ENCODE results near the gene DPP9. TPM values are rescaled to one million over a fixed set of nuclear protein-coding genes. Genes with fewer than 3 reads are reported as not detected.
"Not testable (repeated sequence)": the region's sequence is repeated elsewhere in the genome, so short reads cannot be mapped to it uniquely, and the experiment has no call there.

The DPP9 gene
- polyA plus RNA-seq, 2 of the 4 experiments (the other 2 are of a cell fraction) = 10.1 to 53.5 TPM

DNA sequence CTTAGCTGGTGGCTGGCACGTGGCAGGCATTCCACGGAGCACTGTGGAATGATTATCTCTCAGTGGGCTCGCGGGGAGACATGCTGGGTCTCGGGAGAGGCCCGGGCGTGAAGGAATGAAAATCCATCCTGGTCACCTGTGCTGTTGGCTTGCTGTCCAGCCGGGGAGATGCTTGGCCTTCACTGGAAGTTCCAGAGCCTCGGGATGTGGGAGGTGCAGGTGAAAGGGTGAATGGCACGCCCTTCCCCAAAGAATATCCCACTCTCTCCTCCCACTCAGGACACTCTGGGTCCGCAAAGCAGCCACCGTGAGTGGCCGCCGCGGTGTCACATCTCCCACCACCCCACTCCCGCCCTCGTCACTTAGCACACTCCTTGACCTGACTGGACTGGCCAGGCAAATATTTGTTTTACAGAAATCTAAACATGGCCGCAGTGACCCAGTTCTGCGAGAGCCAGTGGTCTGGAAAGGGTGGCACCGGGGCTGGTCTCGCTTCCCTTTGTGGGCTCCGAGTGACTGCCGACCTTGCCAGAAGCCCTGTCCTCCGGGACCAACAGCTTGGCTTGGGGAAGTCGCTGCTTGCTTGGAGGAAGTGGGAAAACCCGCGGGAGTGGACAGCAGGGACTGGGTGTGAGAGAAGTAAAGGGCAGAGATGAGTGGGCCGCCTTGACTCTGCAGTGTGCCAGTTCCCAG is 8.0 kb downstream of the DPP9 start (continued):
- TF ChIP-seq ELK1 (IDR thresholded peaks at IDR 0.05; ENCODE audit: low read depth, low read length) (no peak), CEBPB (IDR thresholded peaks at IDR 0.05) (no peak), ZFP36 (IDR thresholded peaks at IDR 0.05; ENCODE audit: borderline replicate concordance, partially characterized antibody) (no peak), HDAC2 (IDR thresholded peaks at IDR 0.05) (no peak), KDM5A (IDR thresholded peaks at IDR 0.05) (no peak), CTCF (IDR thresholded peaks at IDR 0.05) (no peak), RNF2 (IDR thresholded peaks at IDR 0.05; ENCODE audit: borderline replicate concordance, low read depth) (no peak), JUNB (IDR thresholded peaks at IDR 0.05) (no peak), MAZ (IDR thresholded peaks at IDR 0.05; ENCODE audit: borderline replicate concordance, low read depth, low read length) (no peak)
- TF ChIP-seq, protein P1, sequence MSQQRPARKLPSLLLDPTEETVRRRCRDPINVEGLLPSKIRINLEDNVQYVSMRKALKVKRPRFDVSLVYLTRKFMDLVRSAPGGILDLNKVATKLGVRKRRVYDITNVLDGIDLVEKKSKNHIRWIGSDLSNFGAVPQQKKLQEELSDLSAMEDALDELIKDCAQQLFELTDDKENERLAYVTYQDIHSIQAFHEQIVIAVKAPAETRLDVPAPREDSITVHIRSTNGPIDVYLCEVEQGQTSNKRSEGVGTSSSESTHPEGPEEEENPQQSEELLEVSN (IDR thresholded peaks at IDR 0.05; ENCODE audit: borderline replicate concordance, low read depth) = no peak

DNA sequence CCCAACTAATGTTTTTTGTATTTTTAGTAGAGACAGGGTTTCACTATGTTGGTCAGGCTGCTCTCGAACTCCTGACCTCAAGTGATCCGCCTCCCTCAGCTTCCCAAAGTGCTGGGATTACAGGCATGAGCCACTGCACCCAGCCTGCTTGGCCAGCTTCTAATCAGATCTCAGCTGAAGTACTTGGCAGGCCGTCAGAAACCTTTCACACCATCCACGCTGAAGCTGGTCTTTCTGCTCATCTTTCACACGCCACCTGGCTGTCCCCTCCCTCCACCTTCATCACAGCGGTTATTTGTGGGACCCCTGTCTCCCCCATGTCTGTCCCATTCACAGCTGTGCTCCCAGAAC is 8.5 kb downstream of the DPP9 start:
- not testable (repeated sequence) for H3K9me3 ChIP-seq

GRCh38 chr19:4714016-4714415 is 9.6 kb downstream of the DPP9 start:
- POLR2A ChIA-PET = interaction anchor here (0.6 to 1.2 kb wide), 4 partner anchors 10 to 41 kb away, joined by 3 to 7 read pairs (median 4); partner anchors contain the start of gene DPP9
- Histone ChIP-seq H3K4me3 (no peak overlapping the region), H3K9me3 (no peaks in the 10 kb centered on the region), H3K4me1 (peaks cover 61% of the 10 kb centered on the region), H3K27ac (peak overlapping the region; percentile 86 to 92), H3K4me2 (peak overlapping the region; percentile 76)
- WGBS (ENCODE audit: missing lambda C conversion rate) = 93% methylated on average over 21 of the region's 27 CpGs
- ATAC-seq = no peak
- no peak for DNase-seq (ENCODE audit: low read depth in 1 of 2, low spot score in 1 of 2)
- CTCF ChIA-PET = interaction anchor here (1.3 to 1.6 kb wide), 4 partner anchors 8 to 122 kb away, joined by 3 to 6 read pairs (median 3); partner anchors contain the start of gene FEM1A
- no peak for TF ChIP-seq MAFK (IDR thresholded peaks at IDR 0.05; ENCODE audit: partially characterized antibody)
- TF ChIP-seq JUN (IDR thresholded peaks at IDR 0.05) = 0 out of 5 replicates have a peak, but pooled peaks of 1 of the 2 experiments have one; percentile 9
- FAIRE-seq = no peak

More for the DNA sequence above, 8.5 kb downstream of the DPP9 start:
- FAIRE-seq; DNase-seq (ENCODE audit: low read depth in 1 of 2, low spot score in 1 of 2); POLR2A ChIA-PET; H3K4me3 ChIP-seq; ATAC-seq: not testable (repeated sequence)
- 91% methylated on average over 6 of the region's 6 CpGs for WGBS (ENCODE audit: missing lambda C conversion rate)
- CTCF ChIA-PET = interaction anchor here (1.0 to 1.3 kb wide), 2 partner anchors 26 to 82 kb away, joined by 3 read pairs; no protein-coding TSS in a partner anchor
- Histone ChIP-seq H3K4me2 (peak overlapping the region; percentile 73; the same call in 2 of the 3 replicates), H3K27ac (peak overlapping the region; percentile 68 to 94; a peak in 4 of 6 replicates), H3K4me1 (peaks cover 67% of the 10 kb centered on the region)

DNA sequence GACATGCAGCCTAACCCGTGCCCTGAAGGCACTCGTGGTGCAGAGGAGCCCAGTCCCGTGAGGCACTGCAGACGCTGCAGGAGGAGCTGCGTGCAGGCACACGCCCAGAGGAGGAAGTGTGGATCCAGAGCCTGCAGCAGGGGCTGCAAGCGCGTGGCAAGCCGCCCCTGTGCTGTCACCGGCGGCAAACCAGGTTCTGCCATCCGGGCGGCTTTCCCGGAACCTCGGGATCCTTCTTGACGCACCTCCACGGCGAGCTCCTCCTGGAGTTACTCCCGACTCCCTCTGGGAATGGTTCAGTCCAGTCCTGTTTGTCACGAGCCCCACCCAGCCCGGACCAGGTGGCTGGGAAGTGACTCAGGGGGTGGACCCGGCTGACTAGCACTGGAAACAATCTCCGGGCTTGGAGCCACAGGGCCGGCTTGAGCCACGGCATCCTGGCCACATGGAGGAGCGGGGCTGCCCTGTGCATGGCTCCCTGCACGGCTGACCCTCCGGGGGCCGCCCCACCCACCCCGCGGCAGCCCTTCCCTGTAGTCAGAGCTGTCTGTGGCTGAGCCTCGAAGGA is 10.2 kb downstream of the DPP9 start:
- ATAC-seq = peak; percentile 82 to 89
- no peak for TF ChIP-seq NPAS2 (CRISPR knock-in tag; IDR thresholded peaks at IDR 0.05; ENCODE audit: borderline replicate concordance)
- TF ChIP-seq HDAC2 (IDR thresholded peaks at IDR 0.05) = no peak
- TF ChIP-seq HOXA7 (CRISPR knock-in tag; IDR thresholded peaks at IDR 0.05) = no peak
- no peak for TF ChIP-seq CHD2 (IDR thresholded peaks at IDR 0.05; ENCODE audit: low read length, partially characterized antibody)
- TF ChIP-seq PHF8 (IDR thresholded peaks at IDR 0.05; ENCODE audit: borderline replicate concordance, low read depth) = no peak
- TF ChIP-seq, protein P2, sequence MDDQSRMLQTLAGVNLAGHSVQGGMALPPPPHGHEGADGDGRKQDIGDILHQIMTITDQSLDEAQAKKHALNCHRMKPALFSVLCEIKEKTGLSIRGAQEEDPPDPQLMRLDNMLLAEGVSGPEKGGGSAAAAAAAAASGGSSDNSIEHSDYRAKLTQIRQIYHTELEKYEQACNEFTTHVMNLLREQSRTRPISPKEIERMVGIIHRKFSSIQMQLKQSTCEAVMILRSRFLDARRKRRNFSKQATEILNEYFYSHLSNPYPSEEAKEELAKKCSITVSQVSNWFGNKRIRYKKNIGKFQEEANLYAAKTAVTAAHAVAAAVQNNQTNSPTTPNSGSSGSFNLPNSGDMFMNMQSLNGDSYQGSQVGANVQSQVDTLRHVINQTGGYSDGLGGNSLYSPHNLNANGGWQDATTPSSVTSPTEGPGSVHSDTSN (IDR thresholded peaks at IDR 0.05) = no peak
- TF ChIP-seq, protein P3, sequence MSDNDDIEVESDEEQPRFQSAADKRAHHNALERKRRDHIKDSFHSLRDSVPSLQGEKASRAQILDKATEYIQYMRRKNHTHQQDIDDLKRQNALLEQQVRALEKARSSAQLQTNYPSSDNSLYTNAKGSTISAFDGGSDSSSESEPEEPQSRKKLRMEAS (IDR thresholded peaks at IDR 0.05) = peak; percentile 89
- TF ChIP-seq BHLHE40 (IDR thresholded peaks at IDR 0.05; ENCODE audit: low read depth, low read length) = 0 out of 2 replicates have a peak, but pooled peaks have one; percentile 0
- no peak for TF ChIP-seq SREBF2 (IDR thresholded peaks at IDR 0.05)
- TF ChIP-seq GATA3 (IDR thresholded peaks at IDR 0.05; ENCODE audit: borderline replicate concordance) = peak; percentile 58; the same call in 1 of the 2 replicates
- TF ChIP-seq CEBPB (IDR thresholded peaks at IDR 0.05) = no peak
- TF ChIP-seq JUNB (IDR thresholded peaks at IDR 0.05) = 0 out of 2 replicates have a peak, but pooled peaks have one; percentile 29
- no peak for TF ChIP-seq HOXB13 (CRISPR knock-in tag; IDR thresholded peaks at IDR 0.05; ENCODE audit: low read depth)
- no peak for TF ChIP-seq CBX8 (IDR thresholded peaks at IDR 0.05)
- TF ChIP-seq FOXS1 (CRISPR knock-in tag; IDR thresholded peaks at IDR 0.05) = no peak

More for the DNA sequence above, 10.2 kb downstream of the DPP9 start:
- 6% methylated on average over 14 of the region's 32 CpGs for WGBS (ENCODE audit: missing lambda C conversion rate)
- Histone ChIP-seq H3K4me1 (peaks cover 55% of the 10 kb centered on the region), H3K4me3 (peak overlapping the region; percentile 18; the same call in 1 of the 3 replicates), H3K9me3 (no peaks in the 10 kb centered on the region), H3K4me2 (peak overlapping the region; percentile 76), H3K27ac (peak overlapping the region; percentile 86 to 92)
- no peak for FAIRE-seq
- DNase-seq (ENCODE audit: low read depth in 1 of 2, low spot score in 1 of 2) = peak; percentile 92 to 94
- POLR2A ChIA-PET = interaction anchor here (0.6 to 1.2 kb wide), 5 partner anchors 10 to 46 kb away, joined by 3 to 7 read pairs (median 4); partner anchors contain the start of gene DPP9
- CTCF ChIA-PET = interaction anchor here (0.8 to 1.6 kb wide), 5 partner anchors 8 to 121 kb away, joined by 3 to 6 read pairs (median 3); partner anchors contain the start of gene FEM1A

Measured in A549 (cell line).